Epithelial cell of esophagus (primary cell): ENCODE data around the gene APBB2.

Experiments
- DNase-seq: peaks from one replicate; pipeline ENCODE4 v3.0.0; 2010; ENCODE audit warnings: low read depth
- H3K4me3 ChIP-seq: 2 replicates; pipeline ENCODE4 v1.5.1; 2011; ENCODE audit warnings: mild to moderate bottlenecking, low read length, control low read depth
- TF ChIP-seq, protein P1 (sequence below): IDR thresholded peaks from 2 replicates; pipeline ENCODE4 v1.5.1; 2011; ENCODE audit warnings: low read depth, mild to moderate bottlenecking, low read length, control low read depth, inconsistent platforms; ENCODE audit not compliant: insufficient read depth; ENCODE audit errors: missing control alignments

Gene APBB2

DNA sequence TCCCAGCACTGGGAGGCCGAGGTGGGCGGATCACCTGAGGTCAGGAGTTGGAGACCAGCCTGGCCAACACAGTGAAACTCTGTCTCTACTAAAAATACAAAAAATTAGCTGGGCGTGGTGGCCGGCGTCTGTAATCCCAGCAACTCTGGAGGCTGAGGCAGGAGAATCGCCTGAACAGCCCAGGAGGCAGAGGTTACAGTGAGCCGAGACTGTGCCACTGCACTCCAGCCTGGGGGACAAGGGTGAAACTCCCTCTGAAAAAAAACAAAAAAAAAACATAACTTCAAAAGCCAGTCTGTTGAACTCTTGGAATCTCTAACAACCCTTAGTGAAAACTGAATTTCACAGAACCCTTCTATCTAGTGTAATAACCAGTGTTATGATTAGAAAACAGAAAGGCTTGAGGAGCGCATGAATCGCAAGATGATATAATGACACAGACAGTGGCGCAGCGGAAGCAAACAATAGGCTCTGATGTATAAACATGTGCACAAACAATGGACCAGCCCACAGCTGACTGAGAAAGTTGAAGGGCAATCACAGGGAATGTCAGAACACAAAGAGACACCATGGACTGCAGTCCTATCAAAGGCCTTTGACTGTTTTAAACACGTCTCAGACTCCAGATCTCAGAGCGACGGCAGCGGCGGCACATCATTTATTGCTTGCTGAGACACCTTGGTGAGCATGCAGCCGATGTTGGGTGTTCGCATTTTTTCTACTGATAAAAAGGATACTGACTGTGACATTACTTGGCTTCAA, 383.0 kb downstream of the APBB2 start:
- no peak overlapping the region for H3K4me3 ChIP-seq
- no peak for DNase-seq
- TF ChIP-seq, protein P1, sequence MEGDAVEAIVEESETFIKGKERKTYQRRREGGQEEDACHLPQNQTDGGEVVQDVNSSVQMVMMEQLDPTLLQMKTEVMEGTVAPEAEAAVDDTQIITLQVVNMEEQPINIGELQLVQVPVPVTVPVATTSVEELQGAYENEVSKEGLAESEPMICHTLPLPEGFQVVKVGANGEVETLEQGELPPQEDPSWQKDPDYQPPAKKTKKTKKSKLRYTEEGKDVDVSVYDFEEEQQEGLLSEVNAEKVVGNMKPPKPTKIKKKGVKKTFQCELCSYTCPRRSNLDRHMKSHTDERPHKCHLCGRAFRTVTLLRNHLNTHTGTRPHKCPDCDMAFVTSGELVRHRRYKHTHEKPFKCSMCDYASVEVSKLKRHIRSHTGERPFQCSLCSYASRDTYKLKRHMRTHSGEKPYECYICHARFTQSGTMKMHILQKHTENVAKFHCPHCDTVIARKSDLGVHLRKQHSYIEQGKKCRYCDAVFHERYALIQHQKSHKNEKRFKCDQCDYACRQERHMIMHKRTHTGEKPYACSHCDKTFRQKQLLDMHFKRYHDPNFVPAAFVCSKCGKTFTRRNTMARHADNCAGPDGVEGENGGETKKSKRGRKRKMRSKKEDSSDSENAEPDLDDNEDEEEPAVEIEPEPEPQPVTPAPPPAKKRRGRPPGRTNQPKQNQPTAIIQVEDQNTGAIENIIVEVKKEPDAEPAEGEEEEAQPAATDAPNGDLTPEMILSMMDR = no peak

DNA sequence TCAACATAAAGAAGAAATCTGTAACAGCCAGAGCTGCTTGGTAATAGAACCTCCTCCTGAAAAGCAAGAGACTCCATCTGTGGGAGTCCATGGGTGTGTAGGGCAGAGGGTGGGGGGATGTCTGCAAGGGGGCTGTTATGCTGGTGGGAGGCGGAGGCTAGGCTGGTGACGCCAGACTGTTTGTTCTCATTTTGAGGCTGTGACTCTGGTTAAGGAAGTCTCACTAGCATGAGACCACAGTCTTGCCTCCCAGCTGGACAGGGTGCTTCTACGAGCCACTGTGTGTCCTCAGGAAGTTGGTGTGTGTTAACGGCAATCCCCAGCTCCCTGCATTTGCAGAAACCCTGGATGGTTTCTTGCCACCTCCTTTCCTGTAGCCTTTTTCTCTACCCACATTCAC, 384.8 kb downstream of the APBB2 start:
- TF ChIP-seq, protein P1 = no peak
- DNase-seq = no peak

DNA sequence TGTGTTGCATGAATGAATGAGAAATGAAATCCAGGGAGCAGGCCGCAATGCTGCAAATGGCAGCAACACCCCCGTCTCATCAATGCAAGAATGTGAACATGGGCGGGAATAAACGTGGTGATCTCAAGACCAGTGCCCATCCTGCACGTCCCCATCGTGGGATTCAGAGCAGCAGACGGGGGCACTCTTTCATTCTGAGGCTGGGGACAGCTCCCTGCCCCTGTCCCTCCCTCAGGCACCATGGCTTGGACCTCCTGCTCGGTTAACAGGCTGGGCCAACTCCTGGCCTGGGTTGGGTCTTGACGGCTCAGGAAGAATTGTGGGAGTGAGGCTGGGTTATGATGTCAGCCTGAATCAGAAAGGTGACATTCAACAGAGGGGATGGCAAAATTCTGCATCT, 385.7 kb downstream of the APBB2 start:
- no peak for DNase-seq
- H3K4me3 ChIP-seq = no peak overlapping the region
- TF ChIP-seq, protein P1 = no peak

More for the DNA sequence above, 384.8 kb downstream of the APBB2 start:
- no peak overlapping the region for H3K4me3 ChIP-seq

DNA sequence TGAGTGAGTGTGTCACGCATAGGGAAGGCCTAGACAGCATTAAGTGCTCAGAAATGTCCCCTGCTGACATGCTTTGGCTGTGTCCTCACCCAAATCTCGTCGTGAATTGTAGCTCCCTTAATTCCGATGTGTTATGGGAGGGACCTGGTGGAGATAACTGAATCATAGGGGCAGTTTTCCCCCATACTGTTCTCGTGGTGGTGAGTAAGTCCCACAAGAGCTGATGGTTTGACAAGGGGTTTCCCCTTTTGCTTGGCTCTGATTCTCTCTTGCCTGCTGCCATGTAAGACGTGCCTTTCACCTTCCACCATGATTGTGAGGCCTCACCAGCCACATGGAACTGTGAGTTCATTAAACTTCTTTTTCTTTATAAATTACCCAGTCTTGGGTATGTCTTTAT, 386.6 kb downstream of the APBB2 start:
- no peak overlapping the region for H3K4me3 ChIP-seq
- TF ChIP-seq, protein P1 = no peak
- DNase-seq = no peak

DNA sequence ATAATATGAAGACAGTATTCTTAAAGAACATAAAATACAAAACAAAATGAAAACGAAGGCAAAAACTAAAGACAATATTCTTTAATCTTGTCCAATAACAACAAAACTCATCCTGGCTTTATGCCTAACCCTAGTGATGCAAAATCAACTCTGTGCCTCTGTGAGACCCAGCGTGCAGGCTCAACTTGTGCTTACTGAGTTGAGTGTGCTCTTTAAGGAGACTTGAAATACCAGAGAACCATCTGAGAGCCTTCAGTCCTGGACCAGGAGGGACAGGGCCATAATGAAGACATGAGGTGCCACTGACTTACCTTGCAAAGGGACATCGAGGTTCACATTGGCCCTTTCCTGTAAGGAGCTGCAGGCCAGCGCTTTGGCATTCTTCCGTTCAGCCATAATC, 387.5 kb downstream of the APBB2 start:
- TF ChIP-seq, protein P1 = no peak
- no peak overlapping the region for H3K4me3 ChIP-seq
- DNase-seq = no peak

DNA sequence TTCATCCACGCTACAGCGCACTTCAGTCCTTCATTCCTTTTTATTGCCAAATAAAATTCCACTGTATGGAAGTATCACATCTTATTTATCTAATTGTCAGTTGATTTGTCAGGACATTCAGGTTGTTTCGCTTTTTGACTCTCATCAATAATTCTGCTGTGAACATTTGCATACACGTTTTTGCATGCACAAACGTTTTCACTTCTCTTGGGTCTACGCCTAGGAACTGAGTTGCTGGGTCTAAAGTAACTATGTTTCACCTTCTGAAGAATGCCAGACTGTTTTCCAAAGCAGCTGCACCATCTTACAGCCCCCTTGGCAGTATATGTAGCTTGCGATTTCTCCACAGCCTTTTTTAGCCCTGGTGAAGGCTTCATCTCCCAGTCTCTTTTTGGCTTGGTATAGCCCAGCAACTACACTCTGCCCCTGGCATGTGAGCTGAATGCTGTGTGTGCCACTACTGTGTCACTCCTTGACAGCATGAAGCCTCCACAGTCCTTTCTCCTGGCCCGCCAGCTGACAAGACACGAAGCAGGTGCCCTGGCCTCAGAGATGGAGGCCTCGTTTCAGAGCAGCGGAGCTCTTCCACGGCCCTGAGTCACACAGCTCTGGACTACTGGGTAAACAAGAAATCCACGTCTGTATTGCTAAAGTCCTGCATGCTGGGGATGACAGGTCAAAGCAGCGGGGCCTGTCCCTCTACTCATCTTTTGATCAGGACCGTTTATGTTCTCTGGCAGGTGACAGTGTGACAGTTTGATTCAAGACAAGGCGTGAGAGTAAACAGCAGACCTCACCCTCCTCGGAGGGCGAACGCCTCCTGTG, 389.1 kb downstream of the APBB2 start:
- H3K4me3 ChIP-seq = no peak overlapping the region
- TF ChIP-seq, protein P1 = no peak
- no peak for DNase-seq
